ENCODE data around the gene TNS1.

The TNS1 gene

DNA sequence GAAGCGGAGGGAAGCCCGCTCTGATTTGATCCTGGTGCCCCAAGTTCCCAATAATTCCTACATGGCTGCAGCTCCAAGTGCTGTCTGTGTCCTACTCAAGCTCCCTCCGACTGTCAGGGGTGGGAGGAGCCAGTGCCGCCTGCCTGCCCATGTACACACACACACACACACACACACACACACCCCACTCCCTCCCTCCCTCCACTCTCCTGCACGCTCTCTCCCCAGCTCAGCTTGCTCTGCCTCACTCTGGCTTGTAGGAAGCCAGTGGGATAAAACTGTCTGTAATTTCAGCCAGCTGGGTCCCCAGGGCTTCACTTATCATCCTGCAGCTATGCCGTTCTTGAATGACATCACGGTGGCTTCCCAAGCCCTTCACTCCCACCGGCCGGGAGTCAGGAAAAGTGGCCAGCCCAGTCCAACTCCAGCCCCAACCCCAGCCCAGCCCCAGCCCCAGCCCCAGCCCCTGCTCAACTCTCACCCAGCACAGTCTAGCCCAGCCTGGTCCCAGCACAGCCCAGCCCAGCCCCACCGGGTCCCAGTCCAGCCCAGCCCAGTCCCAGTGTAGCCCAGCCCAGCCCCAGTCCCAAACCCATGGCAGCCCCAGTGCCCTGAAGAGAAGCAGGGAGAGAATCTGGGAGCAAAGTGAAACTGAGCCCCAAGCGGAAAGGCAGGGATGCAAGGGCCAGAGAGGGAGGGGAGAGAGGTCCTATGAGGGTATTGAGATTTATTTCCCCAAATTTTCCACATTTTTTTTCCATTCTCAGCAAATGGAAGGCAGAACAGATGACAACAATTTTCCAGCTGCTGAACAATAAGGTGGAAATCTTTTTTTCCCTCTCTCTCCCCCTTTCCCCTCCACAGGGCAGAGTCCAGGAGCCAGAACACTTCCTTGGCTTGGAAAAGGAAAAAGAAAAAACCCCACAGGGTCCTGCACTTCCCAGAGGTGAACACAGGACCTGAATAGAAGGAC, 144.0 kb downstream of the TNS1 start:
- DNase-seq, result no peak

- no peak for DNase-seq
These were observed 144.9 kb downstream of the TNS1 start for GRCh38 chr2:217857624-217858506.

DNA sequence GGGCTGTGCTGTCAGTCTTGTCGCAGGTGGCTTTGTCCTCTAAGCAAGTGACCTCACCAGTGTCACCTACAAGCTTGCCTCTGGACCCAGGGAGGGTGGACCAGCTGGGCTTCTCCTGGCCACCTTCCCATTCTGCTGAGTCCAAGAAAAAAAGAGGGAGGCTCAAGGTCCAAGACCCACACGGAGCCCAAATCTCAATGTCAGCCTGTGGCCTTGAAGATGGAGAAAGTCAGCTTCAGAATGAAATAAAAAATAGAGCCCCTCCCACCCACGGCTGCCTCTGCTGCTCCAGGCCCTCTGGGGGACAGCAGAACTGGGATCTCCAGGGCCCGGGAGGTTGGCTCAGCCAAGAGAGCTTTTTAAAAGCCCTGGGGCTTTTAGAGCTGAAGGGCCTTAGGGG, 145.9 kb downstream of the TNS1 start:
- no peak for DNase-seq

DNA sequence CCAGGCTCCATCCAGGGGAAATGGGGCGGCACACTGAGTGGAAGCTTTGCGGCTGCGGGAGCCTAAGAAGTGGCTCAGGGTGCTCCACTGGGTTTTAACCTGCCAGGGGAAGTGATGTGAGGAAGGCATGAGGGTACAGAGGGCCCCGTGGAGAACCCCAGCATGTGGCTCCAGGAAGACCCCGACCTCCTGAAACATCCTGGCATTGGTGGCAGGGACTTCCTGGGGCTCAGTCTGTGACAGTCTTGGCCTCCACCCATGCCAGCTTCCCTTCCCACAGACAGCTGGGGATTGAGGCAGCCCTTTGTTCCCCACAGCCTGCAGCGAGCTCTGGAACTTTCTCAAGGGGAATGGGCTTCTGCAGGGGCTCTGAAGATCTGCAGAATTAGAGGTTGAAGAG, 146.6 kb downstream of the TNS1 start:
- DNase-seq, result no peak

DNA sequence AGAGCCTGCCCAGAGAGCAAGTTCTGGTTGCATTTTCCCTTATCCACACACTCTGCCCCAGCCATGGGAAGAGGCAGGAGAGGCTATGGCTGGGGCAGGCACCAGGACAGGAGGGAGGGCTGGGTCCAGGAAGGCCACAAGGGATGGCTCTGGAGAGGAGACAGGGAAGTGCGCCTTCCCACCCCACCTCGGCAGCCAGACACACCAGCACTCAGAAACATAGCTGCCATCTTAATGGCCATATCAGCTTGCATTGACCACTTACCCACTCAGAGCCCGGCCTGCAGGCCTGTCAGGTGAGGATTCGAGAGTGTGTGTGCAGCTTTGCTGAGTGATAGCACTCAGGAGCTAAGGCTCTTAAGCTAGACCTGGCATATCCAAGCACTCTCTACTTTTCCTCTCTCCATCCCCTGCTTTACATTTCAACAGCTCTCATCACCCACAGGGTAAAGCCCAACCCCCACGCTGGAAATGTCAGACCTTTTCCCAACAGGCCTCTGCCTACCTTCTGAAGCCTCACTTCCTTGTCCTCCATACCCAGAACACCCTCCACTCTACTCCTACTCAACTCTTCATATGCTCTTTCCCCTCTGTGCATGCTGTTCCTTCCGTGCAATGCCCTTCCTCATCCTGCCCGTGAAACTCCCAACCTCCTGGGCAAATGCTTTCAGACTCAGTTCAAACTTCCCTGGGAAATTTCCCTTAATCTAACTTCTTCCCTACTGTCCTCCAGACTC, 147.9 kb downstream of the TNS1 start:
- DNase-seq, result no peak

DNA sequence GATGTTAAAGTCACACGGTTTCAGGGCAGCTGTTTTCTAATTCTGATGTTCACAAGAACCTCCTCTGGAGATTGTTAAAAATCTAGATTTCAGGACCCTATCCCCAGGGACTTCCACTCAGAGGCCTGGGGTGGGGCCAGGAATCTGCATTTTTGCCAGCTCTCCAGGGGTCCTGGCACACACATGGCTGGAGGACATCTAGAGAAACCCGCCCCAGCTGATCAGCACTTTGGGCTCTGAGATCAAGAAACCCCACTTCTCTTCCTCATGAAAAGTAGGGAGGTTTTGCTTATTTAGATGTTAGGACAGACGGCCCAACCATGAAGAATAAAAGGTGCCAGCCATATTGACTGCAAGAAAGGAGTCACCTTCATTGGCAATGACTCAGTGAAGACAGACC, 148.8 kb downstream of the TNS1 start:
- DNase-seq, result no peak

GRCh38 chr2:217853301-217853881, 149.4 kb downstream of the TNS1 start:
- no peak for DNase-seq

GRCh38 chr2:217852555-217853211, 150.1 kb downstream of the TNS1 start:
- no peak for DNase-seq

GRCh38 chr2:217851191-217852020, 151.4 kb downstream of the TNS1 start:
- DNase-seq, result no peak

DNA sequence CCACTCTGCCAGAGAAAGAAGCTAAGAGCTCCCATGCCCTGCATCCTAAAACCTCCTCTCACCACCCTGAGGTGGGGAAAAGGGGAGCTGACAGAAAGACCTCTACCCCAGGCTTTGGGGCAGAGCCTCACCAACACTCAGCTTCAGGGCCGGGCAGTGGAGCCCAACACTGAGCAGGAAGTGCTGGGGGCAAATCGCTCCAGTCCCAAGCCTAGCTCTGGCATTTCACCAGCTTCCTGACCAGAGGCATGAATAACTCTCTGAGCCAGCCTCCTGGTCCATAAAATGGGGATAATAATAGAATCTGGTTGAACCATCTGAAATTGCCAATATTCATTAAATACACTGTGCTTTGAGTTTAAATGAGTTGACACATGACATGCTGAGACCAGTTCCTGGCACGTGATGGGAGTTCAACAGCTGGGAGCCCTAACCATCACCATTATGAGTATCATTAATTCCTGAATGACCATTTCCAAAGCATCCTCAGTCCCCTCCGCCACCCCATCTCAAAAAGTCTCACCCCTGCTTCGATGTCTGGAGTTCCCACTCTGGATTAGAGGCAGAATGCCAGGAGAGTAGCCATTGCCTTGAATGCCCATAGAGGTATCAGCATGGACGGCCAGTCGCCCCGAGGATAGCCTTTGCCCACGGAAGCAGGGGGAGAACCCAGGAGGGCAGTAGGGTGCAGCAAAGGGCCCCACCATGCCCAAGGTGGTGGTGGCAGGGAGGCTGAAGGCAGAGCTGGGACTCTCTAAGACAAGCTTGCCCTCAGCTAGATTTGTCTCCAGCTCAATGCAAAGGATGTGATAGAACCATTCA, 153.4 kb downstream of the TNS1 start:
- no peak for DNase-seq

GRCh38 chr2:217848351-217848957, 154.3 kb downstream of the TNS1 start:
- no peak for DNase-seq

- DNase-seq, result no peak
These were observed 155.0 kb downstream of the TNS1 start for GRCh38 chr2:217847552-217848350.

DNA sequence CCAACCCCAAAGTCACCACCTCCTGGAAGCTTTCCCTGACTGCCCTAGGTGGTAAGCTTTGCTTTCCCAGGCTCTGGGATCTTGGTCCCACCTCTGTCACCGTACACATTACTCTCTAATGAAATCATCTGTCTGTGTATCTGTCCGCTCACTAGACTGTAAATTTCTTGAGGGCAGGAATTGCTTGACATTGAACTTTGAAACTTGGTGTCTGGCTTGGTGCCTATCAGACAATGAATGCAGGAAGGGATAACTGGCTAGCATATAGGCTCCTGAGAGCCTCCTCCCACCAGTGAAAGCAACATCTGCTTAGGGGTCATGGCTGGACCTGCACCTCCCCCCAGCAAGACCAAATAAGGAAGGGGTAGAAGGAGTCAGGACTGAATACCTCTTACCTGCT, 155.7 kb downstream of the TNS1 start:
- DNase-seq, result no peak

DNA sequence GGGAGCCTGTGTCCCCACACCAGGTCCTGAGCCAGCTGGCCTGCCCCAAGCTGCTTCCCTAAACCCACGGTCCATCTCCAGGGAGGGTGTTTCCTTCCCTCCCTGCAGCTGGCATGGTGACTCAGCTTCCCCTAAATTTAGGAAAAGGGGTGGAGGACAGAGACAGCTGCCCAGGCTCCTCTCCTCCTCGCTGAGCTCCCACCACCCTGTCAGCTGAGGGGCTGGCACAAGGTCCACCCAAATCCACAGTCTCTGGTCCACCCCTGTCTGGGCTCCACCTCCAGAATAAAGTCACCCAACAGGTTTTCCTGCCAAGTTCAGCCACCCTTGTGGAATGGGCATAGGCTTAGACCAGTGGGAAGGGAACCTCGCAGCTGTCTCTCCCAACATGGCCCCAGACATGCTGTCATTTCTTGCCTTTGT, 156.5 kb downstream of the TNS1 start:
- no peak for DNase-seq

DNA sequence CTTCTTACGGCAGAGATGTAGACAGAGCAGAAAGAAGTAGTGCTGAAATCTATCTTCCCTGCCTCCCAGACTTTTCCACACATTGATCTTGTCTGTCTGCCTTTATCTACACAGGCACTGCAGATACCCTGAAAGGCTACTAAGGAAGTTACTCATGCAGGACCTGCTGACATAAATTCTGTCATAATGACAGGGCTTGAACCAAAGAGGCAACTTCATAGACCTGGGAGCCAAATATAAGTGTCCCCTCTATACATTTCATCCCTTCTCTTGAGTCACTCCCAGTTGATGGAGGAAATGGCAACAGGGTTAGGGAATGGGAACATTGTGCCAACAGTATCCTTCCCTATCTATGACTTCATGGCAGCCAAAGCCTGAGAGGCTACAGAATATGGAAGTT, 157.5 kb downstream of the TNS1 start:
- no peak for DNase-seq

- DNase-seq, result no peak
These were observed 158.1 kb downstream of the TNS1 start for GRCh38 chr2:217844696-217845095.

- no peak for DNase-seq
These were observed 159.5 kb downstream of the TNS1 start for GRCh38 chr2:217843324-217843723.

- no peak for DNase-seq
These were observed 160.8 kb downstream of the TNS1 start for GRCh38 chr2:217842017-217842416.

GRCh38 chr2:217840522-217840921, 162.3 kb downstream of the TNS1 start:
- DNase-seq, result no peak

Data from activated CD4-positive, alpha-beta T cell treated with anti-CD3 and anti-CD28 coated beads for 4 hours (primary cell).